Prostate gland (tissue), 2 donors: ENCODE measurements around the gene COPS6. TPM values are rescaled to one million over a fixed set of nuclear protein-coding genes. Genes with fewer than 3 reads are reported as not detected.

Experiments used
- DNase-seq: peaks from one replicate; pipeline ENCODE4 v3.0.0-alpha.2; 2019; ENCODE audit warnings: low spot score
- H3K27ac ChIP-seq, 2 donors: fragments of 200-600 bp; sonication (generic); 2 replicates each; pipeline ENCODE4 v1.5.1; 2017 to 2019
- H3K27me3 ChIP-seq: fragments of 200-600 bp; sonication (generic); replicated peaks from 2 replicates; pipeline ENCODE4 v1.5.1; 2019; ENCODE audit not compliant: insufficient read depth
- H3K36me3 ChIP-seq, 2 donors: fragments of 200-600 bp; sonication (generic); 1 replicate in 1 of 2; 2 replicates in 1 of 2; pipeline versions ENCODE4 v1.5.1 to v1.8.1; 2017 to 2019
- H3K4me1 ChIP-seq: fragments of 200-600 bp; sonication (generic); replicated peaks from 2 replicates; pipeline ENCODE4 v1.5.1; 2019
- H3K4me3 ChIP-seq, 2 donors: fragments of 200-600 bp; sonication (generic); 2 replicates each; pipeline ENCODE4 v1.5.1; 2017 to 2019
- H3K9me3 ChIP-seq: fragments of 200-600 bp; sonication (generic); 2 replicates; pipeline ENCODE4 v1.5.1; 2017
- POLR2A ChIP-seq: fragments of 450-650 bp; IDR thresholded peaks from one replicate; pipeline ENCODE4 v1.6.1; 2016; ENCODE audit warnings: antibody characterized with exemption, mild to moderate bottlenecking
- POLR2AphosphoS5 ChIP-seq: sonication (generic); formaldehyde crosslinking; IDR thresholded peaks from one replicate; pipeline ENCODE4 v1.6.1; 2017; ENCODE audit warnings: antibody characterized with exemption
- WGBS: methylation state at CpG from one replicate; pipeline ENCODE4 v1.1.5; 2018; 5-methylcytosine and 5-hydroxymethylcytosine counted together
- intact Hi-C: fragments of 100-400 bp; cut with DNase I; formaldehyde crosslinking; loops from one replicate; pipeline ENCODE4 v1.14.2; 2022
- total RNA-seq, 2 donors: library from RNA; depleted of rRNA; stranded (reverse); fragments of >200 nt; gene quantifications; one replicate each; pipeline ENCODE4 v1.1.0, GENCODE V29; 2016
- TF ChIP-seq, protein P1 (sequence below), 4 experiments: fragments of 200-600 bp in 2 of 4; fragments of 450-650 bp in 2 of 4; sonication (generic) in 2 of 4; IDR thresholded peaks; 1 replicate in 3 of 4; 2 replicates in 1 of 4; pipeline ENCODE4 v1.5.1; 2016 to 2019; ENCODE audit warnings: antibody characterized with exemption in 4 of 4, mild to moderate bottlenecking in 2 of 4, moderate library complexity in 2 of 4

Gene COPS6
- total RNA-seq, 2 donors from 2014 or later: 50.8 to 78.4 TPM

DNA sequence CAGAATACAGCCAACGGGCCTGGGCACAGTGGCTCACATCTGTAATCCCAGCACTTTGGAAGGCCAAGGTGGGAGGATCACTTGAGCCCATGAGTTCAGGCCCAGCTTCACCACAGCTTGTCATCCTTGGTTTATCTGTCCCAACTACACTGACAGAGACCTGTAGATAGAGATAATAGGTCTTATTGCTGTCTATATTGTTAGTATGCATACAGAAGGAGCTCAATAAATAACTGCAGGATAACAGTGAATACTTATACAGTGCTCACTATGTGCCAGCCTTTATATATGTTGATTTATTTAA is 31.9 kb downstream of the COPS6 start:
- no peak for DNase-seq
- WGBS: 32% methylated on average over 1 of the region's 1 CpG
- intact Hi-C loops: loop anchor here (10.0 kb wide), 2 partner anchors 126 to 224 kb away; no protein-coding TSS in a partner anchor
- H3K27me3 ChIP-seq: no peaks in the 10 kb centered on the region
- no peaks in the 10 kb centered on the region for H3K9me3 ChIP-seq
- TF ChIP-seq POLR2A: no peak
- TF ChIP-seq, protein P1, sequence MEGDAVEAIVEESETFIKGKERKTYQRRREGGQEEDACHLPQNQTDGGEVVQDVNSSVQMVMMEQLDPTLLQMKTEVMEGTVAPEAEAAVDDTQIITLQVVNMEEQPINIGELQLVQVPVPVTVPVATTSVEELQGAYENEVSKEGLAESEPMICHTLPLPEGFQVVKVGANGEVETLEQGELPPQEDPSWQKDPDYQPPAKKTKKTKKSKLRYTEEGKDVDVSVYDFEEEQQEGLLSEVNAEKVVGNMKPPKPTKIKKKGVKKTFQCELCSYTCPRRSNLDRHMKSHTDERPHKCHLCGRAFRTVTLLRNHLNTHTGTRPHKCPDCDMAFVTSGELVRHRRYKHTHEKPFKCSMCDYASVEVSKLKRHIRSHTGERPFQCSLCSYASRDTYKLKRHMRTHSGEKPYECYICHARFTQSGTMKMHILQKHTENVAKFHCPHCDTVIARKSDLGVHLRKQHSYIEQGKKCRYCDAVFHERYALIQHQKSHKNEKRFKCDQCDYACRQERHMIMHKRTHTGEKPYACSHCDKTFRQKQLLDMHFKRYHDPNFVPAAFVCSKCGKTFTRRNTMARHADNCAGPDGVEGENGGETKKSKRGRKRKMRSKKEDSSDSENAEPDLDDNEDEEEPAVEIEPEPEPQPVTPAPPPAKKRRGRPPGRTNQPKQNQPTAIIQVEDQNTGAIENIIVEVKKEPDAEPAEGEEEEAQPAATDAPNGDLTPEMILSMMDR (IDR thresholded peaks at IDR 0.05): no peak
- no peak for TF ChIP-seq POLR2AphosphoS5
- no peak overlapping the region for H3K4me3 ChIP-seq
- no peak overlapping the region for H3K27ac ChIP-seq
- peaks cover 6% of the 10 kb centered on the region for H3K4me1 ChIP-seq
- no peaks in the 10 kb centered on the region for H3K36me3 ChIP-seq

DNA sequence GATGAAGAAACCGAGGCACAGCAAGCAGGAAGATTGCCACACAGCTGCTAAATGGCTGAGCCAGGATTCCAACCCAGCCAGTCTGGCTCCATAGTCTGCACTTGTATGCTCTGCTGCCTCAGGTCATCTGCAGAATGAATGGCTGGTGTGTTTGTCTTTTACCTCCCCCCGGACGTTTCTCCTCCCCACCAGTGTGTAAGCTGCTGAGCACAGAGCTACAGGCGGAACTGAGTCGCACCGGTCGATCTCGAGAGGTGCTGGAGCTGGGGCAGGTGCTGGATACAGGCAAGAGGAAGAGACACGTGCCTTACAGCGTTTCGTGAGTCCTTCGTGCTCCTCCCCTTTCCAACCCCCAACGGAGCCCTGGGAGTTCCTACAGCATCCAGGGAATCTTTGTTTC is 33.3 kb downstream of the COPS6 start:
- Histone ChIP-seq H3K36me3 (no peaks in the 10 kb centered on the region), H3K4me1 (peaks cover 6% of the 10 kb centered on the region), H3K27ac (no peak overlapping the region), H3K9me3 (no peaks in the 10 kb centered on the region), H3K27me3 (no peaks in the 10 kb centered on the region), H3K4me3 (no peak overlapping the region)
- no peak for TF ChIP-seq POLR2AphosphoS5
- 49% methylated on average over 13 of the region's 13 CpGs for WGBS
- intact Hi-C loops: loop anchor here (10.0 kb wide), 2 partner anchors 127 to 223 kb away; no protein-coding TSS in a partner anchor
- DNase-seq: no peak

DNA sequence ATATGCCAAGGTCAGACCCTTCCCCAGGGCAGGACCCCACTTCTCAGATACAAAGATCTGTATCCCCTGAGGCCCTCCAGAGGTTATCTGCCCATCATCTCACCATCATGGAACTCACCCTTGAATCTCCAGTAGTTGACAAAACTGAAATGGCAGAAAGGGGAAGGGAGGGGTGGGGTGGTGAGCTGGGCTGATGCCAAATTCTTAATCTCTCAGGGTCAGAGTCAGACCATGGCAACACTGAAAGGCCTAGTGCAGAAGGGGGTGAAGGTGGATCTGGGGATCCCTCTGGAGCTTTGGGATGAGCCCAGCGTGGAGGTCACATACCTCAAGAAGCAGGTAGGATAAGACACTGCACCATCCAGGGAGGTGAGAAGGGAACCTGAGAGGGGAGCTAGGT is 33.8 kb downstream of the COPS6 start:
- no peak for DNase-seq
- 90% methylated on average over 1 of the region's 1 CpG for WGBS
- peaks cover 6% of the 10 kb centered on the region for H3K4me1 ChIP-seq
- H3K27me3 ChIP-seq: no peaks in the 10 kb centered on the region
- no peak overlapping the region for H3K27ac ChIP-seq
- H3K36me3 ChIP-seq: no peaks in the 10 kb centered on the region
- no peak for TF ChIP-seq POLR2AphosphoS5
- TF ChIP-seq POLR2A: no peak
- TF ChIP-seq, protein P1 (IDR thresholded peaks at IDR 0.05): no peak
- no peaks in the 10 kb centered on the region for H3K9me3 ChIP-seq
- no peak overlapping the region for H3K4me3 ChIP-seq
- intact Hi-C loops: loop anchor here (10.0 kb wide), 2 partner anchors 128 to 222 kb away; no protein-coding TSS in a partner anchor

DNA sequence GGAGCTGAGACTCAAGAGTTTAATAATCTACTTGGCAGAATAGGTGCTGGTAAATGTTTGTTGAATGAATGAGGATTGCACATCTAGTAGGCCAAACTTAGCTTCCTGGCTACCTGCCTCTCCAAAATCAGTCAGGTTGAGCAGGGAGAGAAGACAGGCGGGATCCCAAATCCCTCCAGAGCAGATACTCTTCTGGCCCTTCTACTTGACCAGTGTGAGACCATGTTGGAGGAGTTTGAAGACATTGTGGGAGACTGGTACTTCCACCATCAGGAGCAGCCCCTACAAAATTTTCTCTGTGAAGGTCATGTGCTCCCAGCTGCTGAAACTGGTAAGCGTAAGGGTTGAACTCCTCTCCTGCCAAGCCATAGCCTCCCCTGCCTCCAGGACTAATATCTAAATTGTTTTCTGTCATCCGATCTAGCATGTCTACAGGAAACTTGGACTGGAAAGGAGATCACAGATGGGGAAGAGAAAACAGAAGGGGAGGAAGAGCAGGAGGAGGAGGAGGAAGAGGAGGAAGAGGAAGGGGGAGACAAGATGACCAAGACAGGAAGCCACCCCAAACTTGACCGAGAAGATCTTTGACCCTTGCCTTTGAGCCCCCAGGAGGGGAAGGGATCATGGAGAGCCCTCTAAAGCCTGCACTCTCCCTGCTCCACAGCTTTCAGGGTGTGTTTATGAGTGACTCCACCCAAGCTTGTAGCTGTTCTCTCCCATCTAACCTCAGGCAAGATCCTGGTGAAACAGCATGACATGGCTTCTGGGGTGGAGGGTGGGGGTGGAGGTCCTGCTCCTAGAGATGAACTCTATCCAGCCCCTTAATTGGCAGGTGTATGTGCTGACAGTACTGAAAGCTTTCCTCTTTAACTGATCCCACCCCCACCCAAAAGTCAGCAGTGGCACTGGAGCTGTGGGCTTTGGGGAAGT is 35.8 kb downstream of the COPS6 start:
- no peak overlapping the region for H3K4me3 ChIP-seq
- H3K27ac ChIP-seq: no peak overlapping the region
- H3K4me1 ChIP-seq: peaks cover 6% of the 10 kb centered on the region
- no peaks in the 10 kb centered on the region for H3K36me3 ChIP-seq
- 79% methylated on average over 4 of the region's 4 CpGs for WGBS
- no peak for DNase-seq
- no peaks in the 10 kb centered on the region for H3K9me3 ChIP-seq
- no peaks in the 10 kb centered on the region for H3K27me3 ChIP-seq
- TF ChIP-seq, protein P1 (IDR thresholded peaks at IDR 0.05): no peak
- TF ChIP-seq POLR2A (no peak), POLR2AphosphoS5 (no peak)
- intact Hi-C loops: loop anchor here (5.0 to 10.0 kb wide), 3 partner anchors 37 to 220 kb away; partner anchors contain the start of gene COPS6

DNA sequence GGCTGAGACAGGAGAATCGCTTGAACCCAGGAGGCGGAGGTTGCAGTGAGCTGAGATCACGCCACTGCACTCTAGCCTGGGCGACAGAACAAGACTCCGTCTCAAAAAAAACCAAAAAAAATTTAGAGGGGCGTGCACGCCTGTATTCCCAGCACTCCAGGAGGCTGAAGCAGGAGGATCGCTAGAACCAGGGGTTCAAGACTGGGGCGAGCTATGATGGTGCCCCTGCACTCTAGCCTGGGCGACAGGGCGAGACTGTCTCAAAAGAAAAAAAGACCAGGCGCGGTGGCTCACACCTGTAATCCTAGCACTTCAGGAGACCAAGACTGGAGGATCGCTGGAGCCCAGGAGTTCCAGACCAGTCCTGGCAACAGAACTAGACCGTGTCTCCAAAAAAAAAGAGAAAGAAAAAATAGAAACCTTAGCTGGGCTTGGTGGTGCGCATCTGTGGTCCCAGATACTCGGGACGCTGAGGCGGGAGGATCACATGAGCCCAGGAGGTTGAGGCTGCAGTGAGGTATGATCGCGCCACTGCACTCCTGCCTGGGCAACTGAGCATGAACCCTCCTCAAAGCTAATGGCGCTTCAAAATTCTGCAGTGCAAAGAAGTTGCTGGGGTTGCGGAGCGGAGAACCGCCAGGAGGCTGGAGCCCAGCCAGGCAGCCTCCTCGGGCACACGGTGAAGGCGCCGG is 37.6 kb downstream of the COPS6 start:
- intact Hi-C loops: loop anchor here (5.0 to 10.0 kb wide), 3 partner anchors 39 to 218 kb away; partner anchors contain the start of gene COPS6
- peak overlapping the region; percentile 76 to 86 for H3K4me3 ChIP-seq
- no peaks in the 10 kb centered on the region for H3K27me3 ChIP-seq
- TF ChIP-seq POLR2AphosphoS5: no peak
- TF ChIP-seq, protein P1 (IDR thresholded peaks at IDR 0.05): peak in 1 of 4 experiments; percentile 24
- no peaks in the 10 kb centered on the region for H3K36me3 ChIP-seq
- no peak for DNase-seq
- WGBS: 13% methylated on average over 22 of the region's 29 CpGs
- no peaks in the 10 kb centered on the region for H3K9me3 ChIP-seq
- H3K27ac ChIP-seq: peak overlapping the region; percentile 96 to 98
- H3K4me1 ChIP-seq: no peaks in the 10 kb centered on the region
